GM12891 (cell line): ENCODE measurements around the gene CAPZA1.

Source experiments
- PAX5 ChIP-seq: IDR thresholded peaks from 2 replicates; pipeline ENCODE4 v1.6.1; 2011; ENCODE audit warnings: low read length, moderate library complexity, mild to moderate bottlenecking; ENCODE audit not compliant: insufficient read depth, severe bottlenecking
- POLR2A ChIP-seq: IDR thresholded peaks from 2 replicates; pipeline ENCODE4 v1.6.1; 2011; ENCODE audit warnings: low read depth, low read length, control low read depth
- POLR2AphosphoS5 ChIP-seq: IDR thresholded peaks from 2 replicates; pipeline ENCODE4 v1.6.1; 2011; ENCODE audit warnings: low read depth, low read length, control low read depth
- TAF1 ChIP-seq: IDR thresholded peaks from 2 replicates; pipeline ENCODE4 v1.6.1; 2011; ENCODE audit warnings: low read depth, low read length, control low read depth

GRCh38 chr1:112695276-112695675 is 75.6 kb downstream of the CAPZA1 start:
- TF ChIP-seq POLR2A, result no peak
- no peak for TF ChIP-seq TAF1
- no peak for TF ChIP-seq POLR2AphosphoS5
- TF ChIP-seq PAX5, result no peak
